ENCODE data around the gene FYN.
"Not testable (repeated sequence)": the region's sequence is repeated elsewhere in the genome, so short reads cannot be mapped to it uniquely, and the experiment has no call there.

Gene FYN

DNA sequence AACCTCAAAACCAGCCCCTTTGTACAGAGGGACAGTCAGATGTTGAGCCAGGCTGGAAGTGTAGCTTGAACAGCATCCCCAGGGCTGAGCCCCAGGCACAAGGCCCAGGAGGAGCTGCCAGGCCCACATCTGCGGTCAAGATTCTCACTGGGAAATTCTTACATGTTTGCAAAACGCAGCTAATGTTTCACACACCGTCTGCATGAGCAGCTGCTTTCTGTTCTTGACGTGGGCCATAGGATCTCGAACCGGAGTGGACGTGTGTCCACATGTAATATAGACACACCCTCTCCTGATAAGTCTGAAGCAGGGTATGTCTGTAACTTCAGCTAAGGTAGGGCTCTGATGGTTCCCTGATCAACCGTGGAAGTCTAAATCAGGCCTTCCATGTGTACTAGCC is 226.3 kb downstream of the FYN start:
- no peak for TF ChIP-seq CTCF (IDR thresholded peaks at IDR 0.05; ENCODE audit: unreplicated experiment in 3 of 3)
- Mint-ChIP-seq H3K4me1 (peaks cover 31% of the 10 kb centered on the region), H3K27me3 (ENCODE audit: low read depth) (peaks cover 6% of the 10 kb centered on the region), H3K36me3 (ENCODE audit: low read depth) (no peaks in the 10 kb centered on the region), H3K9me3 (no peaks in the 10 kb centered on the region), H3K4me3 (no peak overlapping the region), H3K27ac (peak overlapping the region in 2 of 3 experiments; percentile 79 to 82)

GRCh38 chr6:111646034-111646433 is 227.2 kb downstream of the FYN start:
- peak overlapping the region in 2 of 3 experiments; percentile 48 to 82 for H3K27ac Mint-ChIP-seq
- no peak overlapping the region for H3K4me3 Mint-ChIP-seq
- H3K4me1 Mint-ChIP-seq = peaks cover 26% of the 10 kb centered on the region
- no peaks in the 10 kb centered on the region for H3K9me3 Mint-ChIP-seq
- peaks cover 6% of the 10 kb centered on the region for H3K27me3 Mint-ChIP-seq (ENCODE audit: low read depth)
- no peak for TF ChIP-seq CTCF (IDR thresholded peaks at IDR 0.05; ENCODE audit: unreplicated experiment in 3 of 3)
- H3K36me3 Mint-ChIP-seq (ENCODE audit: low read depth) = no peaks in the 10 kb centered on the region

GRCh38 chr6:111644893-111645430 is 228.3 kb downstream of the FYN start:
- Mint-ChIP-seq H3K9me3 (peaks cover 2% of the 10 kb centered on the region), H3K4me1 (peaks cover 26% of the 10 kb centered on the region), H3K4me3 (no peak overlapping the region), H3K27ac (no peak overlapping the region), H3K36me3 (ENCODE audit: low read depth) (no peaks in the 10 kb centered on the region), H3K27me3 (ENCODE audit: low read depth) (peaks cover 6% of the 10 kb centered on the region)
- no peak for TF ChIP-seq CTCF (IDR thresholded peaks at IDR 0.05; ENCODE audit: unreplicated experiment in 3 of 3)

DNA sequence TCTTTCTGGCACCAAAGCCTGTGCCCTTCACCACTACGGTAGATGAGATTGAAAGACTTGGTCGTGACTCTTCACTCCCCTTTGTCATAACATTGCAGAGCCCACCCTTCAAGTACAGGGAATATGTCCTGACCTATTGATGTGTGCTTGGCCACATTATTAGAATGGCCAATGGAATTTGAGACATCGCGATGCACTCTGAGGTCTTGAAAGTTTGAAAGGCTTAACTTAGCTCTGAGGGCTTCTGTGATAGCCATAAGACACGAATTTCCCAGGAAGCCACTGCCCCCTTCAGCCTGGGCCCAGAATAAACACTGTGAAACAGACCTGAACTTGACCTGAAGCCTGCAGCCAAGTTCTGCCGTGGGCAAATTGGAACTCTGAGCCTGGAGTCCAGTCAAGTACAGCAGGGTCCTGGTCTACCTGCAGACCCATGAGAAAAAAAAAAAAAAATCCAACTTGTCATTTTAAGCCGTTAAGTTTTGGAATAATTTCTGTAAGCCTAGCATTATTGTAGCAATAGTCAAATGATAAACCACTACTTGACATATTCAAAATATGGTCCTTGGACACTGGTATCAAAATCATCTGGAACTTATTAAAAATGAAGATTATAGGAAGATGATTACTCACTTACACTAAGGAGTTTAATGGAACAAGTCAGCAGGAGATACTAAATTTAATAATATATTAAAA is 230.6 kb downstream of the FYN start:
- TF ChIP-seq CTCF (IDR thresholded peaks at IDR 0.05; ENCODE audit: unreplicated experiment in 3 of 3) = peak; percentile 37 to 59 (median 45)
- Mint-ChIP-seq H3K4me3 (no peak overlapping the region), H3K36me3 (ENCODE audit: low read depth) (peaks cover under 1% of the 10 kb centered on the region), H3K27me3 (ENCODE audit: low read depth) (peaks cover 3% of the 10 kb centered on the region), H3K9me3 (peaks cover 8% of the 10 kb centered on the region), H3K27ac (peak overlapping the region in 2 of 3 experiments; percentile 13 to 56), H3K4me1 (peaks cover 23% of the 10 kb centered on the region)

- Mint-ChIP-seq H3K27ac (no peak overlapping the region), H3K4me1 (peaks cover 12% of the 10 kb centered on the region), H3K9me3 (peaks cover 13% of the 10 kb centered on the region), H3K36me3 (ENCODE audit: low read depth) (peaks cover 10% of the 10 kb centered on the region), H3K27me3 (ENCODE audit: low read depth) (peaks cover 2% of the 10 kb centered on the region), H3K4me3 (no peak overlapping the region)
- no peak for TF ChIP-seq CTCF (IDR thresholded peaks at IDR 0.05; ENCODE audit: unreplicated experiment in 3 of 3)
Measured at GRCh38 chr6:111639266-111639665, 234.0 kb downstream of the FYN start.

DNA sequence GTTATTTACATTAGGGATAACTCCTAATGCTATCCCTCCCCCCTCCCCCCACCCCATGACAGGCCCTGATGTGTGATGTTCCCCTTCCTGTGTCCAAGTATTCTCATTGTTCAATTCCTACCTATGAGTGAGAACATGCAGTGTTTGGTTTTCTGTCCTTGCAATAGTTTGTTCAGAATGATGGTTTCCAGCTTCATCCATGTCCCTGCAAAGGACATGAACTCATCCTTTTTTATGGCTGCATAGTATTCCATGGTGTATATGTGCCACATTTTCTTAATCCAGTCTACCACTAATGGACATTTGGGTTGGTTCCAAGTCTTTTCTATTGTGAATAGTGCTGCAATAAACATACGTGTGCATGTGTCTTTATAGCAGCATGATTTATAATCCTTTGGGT is 238.3 kb downstream of the FYN start:
- Mint-ChIP-seq H3K4me1 (peaks cover 28% of the 10 kb centered on the region), H3K9me3 (peaks cover 14% of the 10 kb centered on the region)
- H3K27ac Mint-ChIP-seq; H3K27me3 Mint-ChIP-seq (ENCODE audit: low read depth); H3K4me3 Mint-ChIP-seq; H3K36me3 Mint-ChIP-seq (ENCODE audit: low read depth): not testable (repeated sequence)

All from nephron (organoid).